A549 treated with AZD9567 at 1 μM for 4 hours (cell line): ENCODE measurements around the gene ZNF730. TPM values are rescaled to one million over a fixed set of nuclear protein-coding genes. Genes with fewer than 3 reads are reported as not detected.

ENCODE experiments used
- total RNA-seq: library from RNA; stranded (reverse); fragments of 200-300 nt; extraction: Qiagen RNA extraction; gene quantifications from 5 replicates; pipeline ENCODE4 v1.2.3, GENCODE V29; 2022; ENCODE audit not compliant: insufficient read depth

ZNF730 gene
- total RNA-seq: not detected in 5 replicates

DNA sequence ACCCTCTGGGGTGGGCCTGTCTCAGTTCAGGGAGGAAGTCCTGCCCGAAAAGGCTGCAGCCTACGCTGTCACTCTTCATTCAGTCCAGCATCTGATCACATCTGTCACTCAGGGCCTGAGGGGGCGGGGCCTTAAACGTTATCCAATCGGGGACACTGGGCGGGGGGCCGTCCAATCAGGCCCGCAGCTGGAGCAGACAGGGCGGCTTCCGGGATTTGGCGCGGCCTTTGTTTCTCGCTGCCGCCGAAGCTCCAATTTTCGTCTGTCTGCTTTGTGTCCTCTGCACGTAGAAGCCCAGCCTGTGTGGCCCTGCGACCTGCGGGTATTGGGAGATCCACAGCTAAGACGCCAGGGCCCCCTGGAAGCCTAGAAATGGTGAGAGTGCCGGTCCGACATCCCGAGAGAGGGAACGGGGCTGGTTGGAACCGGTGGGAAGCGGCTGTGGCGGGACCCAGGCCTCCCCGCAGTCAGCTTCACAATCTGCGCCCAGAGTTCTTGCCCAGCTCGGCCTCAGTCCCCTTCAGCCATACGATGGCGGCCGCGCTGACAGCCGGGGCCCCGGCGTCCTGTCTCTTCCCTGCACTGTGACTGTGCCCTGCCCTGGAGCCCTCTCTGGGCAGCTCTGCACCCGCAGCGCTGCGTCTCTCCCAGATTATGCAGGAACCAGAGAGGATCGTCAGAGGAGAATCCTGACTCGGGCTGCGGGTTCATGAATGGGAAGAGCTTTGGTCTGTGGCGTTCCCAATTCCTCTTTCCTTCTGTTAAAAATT is at the start of gene ZNF730:
Gene ZNF730, plus strand, starts transcription at position 224 of the 770 bp plus-strand sequence. Its CDS starts 149 bp downstream, at position 373.

Other genes starting within 250 kb of the ZNF730 start
- not detected in 5 replicates for gene ZNF728, start 113.8 kb upstream of the ZNF730 start, total RNA-seq
- gene ZNF724, start 133.4 kb downstream of the ZNF730 start, total RNA-seq: 0.61 to 1.0 TPM (median 0.76 TPM) in 4 of 5 replicates, not detected in the other